Breast epithelium (tissue), 3 donors: Measurements from ENCODE around the gene DTX4.

ENCODE experiments used
- CTCF ChIP-seq, 3 donors: fragments of 450-650 bp; IDR thresholded peaks; one replicate each; pipeline ENCODE4 v1.5.1; 2016 to 2017; ENCODE audit warnings: antibody characterized with exemption in 3 of 3, mild to moderate bottlenecking in 3 of 3, moderate library complexity in 3 of 3
- POLR2A ChIP-seq: fragments of 450-650 bp; IDR thresholded peaks from one replicate; pipeline ENCODE4 v1.6.1; 2016; ENCODE audit warnings: antibody characterized with exemption, mild to moderate bottlenecking, moderate library complexity

- TF ChIP-seq CTCF (IDR thresholded peaks at IDR 0.05) (no peak), POLR2A (no peak)
These were observed 71.7 kb downstream of the DTX4 start for GRCh38 chr11:59243633-59244032.
